GM12875 (cell line): ENCODE data around the gene HOXA1.

Experiments
- H3K4me3 ChIP-seq: one replicate; pipeline ENCODE4 v1.5.1; 2011; ENCODE audit warnings: low read depth, low read length, control low read depth
- CTCF ChIP-seq: IDR thresholded peaks from 2 replicates; pipeline ENCODE4 v1.5.1; 2011; ENCODE audit warnings: low read depth, mild to moderate bottlenecking, control low read depth, inconsistent platforms, low read length, moderate library complexity, borderline replicate concordance; ENCODE audit not compliant: insufficient read depth

Gene HOXA1

DNA sequence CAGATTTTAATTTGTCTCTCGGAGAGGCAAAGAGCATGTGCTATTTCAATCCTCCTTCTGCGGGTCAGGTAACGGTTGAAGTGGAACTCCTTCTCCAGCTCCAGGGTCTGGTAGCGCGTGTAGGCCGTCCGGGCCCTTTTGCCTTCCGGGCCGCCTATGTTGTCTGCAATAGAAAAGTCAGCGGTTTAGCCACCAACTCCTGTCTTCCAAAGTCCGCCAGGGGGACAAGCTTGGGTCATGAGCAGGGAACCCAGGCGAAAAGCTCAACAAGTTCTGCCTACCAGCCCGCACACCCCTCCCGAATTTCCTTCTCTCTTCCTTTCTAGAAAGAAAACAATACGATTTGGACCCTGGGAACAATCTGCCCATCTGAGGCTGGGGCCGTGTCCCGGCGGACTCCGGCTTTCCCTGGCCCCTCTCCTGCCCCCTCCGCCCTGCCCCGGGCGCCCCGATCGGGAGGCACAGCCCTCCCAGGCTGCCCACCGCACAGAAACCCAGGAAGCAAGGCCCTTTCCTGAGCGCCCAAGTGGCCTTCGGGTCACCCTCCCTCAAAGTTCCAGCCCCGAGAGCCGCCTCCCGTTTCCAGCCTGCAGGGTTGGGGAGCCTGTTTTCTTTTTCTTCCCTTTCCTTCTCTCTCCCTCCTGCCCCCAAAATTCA lies 46.3 kb upstream of the HOXA1 start:
- H3K4me3 ChIP-seq: no peak overlapping the region
- TF ChIP-seq CTCF: no peak

DNA sequence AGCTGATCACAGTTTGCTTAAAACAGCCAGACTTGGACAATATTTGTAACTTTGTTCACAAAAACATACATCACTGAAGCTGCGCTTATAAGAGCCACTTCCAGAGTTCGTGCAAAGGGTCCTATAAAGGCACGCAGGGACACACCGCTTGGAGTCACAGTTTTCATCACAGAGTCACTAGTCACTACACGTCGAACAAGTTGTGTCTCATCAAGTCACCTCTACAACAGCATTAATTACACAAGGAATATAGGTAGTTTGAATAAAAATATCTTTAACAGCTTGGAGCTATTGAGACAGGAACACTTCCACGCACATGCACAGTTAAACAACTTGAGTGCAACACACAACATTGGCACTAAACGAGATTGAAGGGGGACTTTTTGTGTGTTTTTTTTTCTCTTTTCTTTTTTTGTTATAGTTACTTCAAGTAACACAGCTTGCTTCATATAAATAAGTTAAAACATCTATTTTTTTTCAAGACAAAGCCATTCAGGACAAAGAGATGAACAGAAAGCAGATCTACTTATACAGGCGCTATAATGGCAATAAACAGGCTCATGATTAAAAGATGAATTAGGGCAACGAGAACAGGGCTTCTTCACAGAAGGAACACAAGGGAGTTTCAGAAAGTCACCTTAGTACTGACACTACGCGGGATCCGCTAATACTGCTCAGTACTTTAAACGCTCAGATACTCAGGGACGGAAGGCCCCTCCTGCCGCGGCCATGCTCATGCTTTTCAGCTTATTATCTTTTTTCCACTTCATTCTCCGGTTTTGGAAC lies 45.5 kb upstream of the HOXA1 start:
- TF ChIP-seq CTCF: no peak
- H3K4me3 ChIP-seq: no peak overlapping the region

GRCh38 chr7:27140126-27140857 lies 44.5 kb upstream of the HOXA1 start:
- no peak for TF ChIP-seq CTCF
- H3K4me3 ChIP-seq: no peak overlapping the region

GRCh38 chr7:27139334-27140125 lies 43.7 kb upstream of the HOXA1 start:
- TF ChIP-seq CTCF: no peak

GRCh38 chr7:27138985-27139333 lies 43.2 kb upstream of the HOXA1 start:
- TF ChIP-seq CTCF: no peak
- H3K4me3 ChIP-seq: no peak overlapping the region

More at GRCh38 chr7:27139334-27140125, 43.7 kb upstream of the HOXA1 start:
- no peak overlapping the region for H3K4me3 ChIP-seq

DNA sequence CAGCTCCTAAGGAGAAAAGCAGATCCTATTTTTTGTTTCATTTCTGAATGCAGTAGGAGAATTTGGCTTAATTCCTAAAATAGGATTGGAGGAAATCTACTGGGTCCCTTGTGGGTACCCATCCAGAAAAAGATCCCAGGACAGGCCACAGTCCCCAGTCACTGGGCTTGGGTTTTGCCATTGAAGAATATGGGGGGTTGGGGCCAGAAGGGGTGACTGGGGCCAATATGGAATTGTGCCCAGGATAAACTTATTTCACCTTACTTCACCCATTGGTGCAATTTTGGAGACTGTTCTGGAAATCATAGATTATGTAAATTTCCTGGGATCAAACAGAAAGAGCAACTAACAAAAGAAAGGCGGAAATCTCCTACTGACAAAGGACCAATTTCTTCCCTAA lies 42.7 kb upstream of the HOXA1 start:
- no peak for TF ChIP-seq CTCF
- H3K4me3 ChIP-seq: no peak overlapping the region
